Thoracic aorta (tissue), 2 donors: Measurements from ENCODE around the gene PARP14. TPM values are rescaled to one million over a fixed set of nuclear protein-coding genes. Genes with fewer than 3 reads are reported as not detected.

ENCODE experiments used
- ATAC-seq: fragments of 150-250 bp; one replicate; pipeline ENCODE4 v1.8.0; 2017; ENCODE audit warnings: low read depth; ENCODE audit not compliant: insufficient number of reproducible peaks, low FRiP score
- DNase-seq: peaks from one replicate; pipeline ENCODE4 v3.0.0-alpha.2; 2020; ENCODE audit warnings: low spot score
- H3K27ac ChIP-seq, 2 donors: fragments of 200-600 bp; sonication (generic); 1 replicate in 1 of 2; 2 replicates in 1 of 2; pipeline ENCODE4 v1.5.1; 2016; ENCODE audit warnings: mild to moderate bottlenecking in 2 of 2, moderate library complexity in 2 of 2
- H3K27me3 ChIP-seq: fragments of 200-600 bp; sonication (generic); replicated peaks from 2 replicates; pipeline ENCODE4 v1.6.0; 2016; ENCODE audit warnings: mild to moderate bottlenecking; ENCODE audit not compliant: insufficient read depth
- H3K36me3 ChIP-seq: fragments of 200-600 bp; sonication (generic); one replicate; pipeline ENCODE4 v1.5.1; 2016
- H3K4me1 ChIP-seq, 2 donors: fragments of 200-600 bp; sonication (generic); 1 replicate in 1 of 2; 2 replicates in 1 of 2; pipeline versions ENCODE4 v1.5.1 to v1.6.0; 2016; ENCODE audit warnings: low read depth in 2 of 2, mild to moderate bottlenecking in 1 of 2; ENCODE audit not compliant: control insufficient read depth in 1 of 2
- H3K4me3 ChIP-seq: fragments of 200-600 bp; sonication (generic); 2 replicates; pipeline ENCODE4 v1.5.1; 2016; ENCODE audit warnings: mild to moderate bottlenecking
- H3K9me3 ChIP-seq: fragments of 200-600 bp; sonication (generic); 2 replicates; pipeline ENCODE4 v1.5.1; 2016
- total RNA-seq, 2 donors: library from RNA; depleted of rRNA; stranded (reverse); fragments of >200 nt; gene quantifications; one replicate each; pipeline versions ENCODE4 v1.1.0 to v1.2.3, GENCODE V29; 2016
- TF ChIP-seq, protein P1 (sequence below): fragments of 200-600 bp; sonication (generic); IDR thresholded peaks from one replicate; pipeline ENCODE4 v1.5.1; 2019; ENCODE audit warnings: antibody characterized with exemption

Gene PARP14
- total RNA-seq, 2 donors from 2014 or later = 57.1 to 74.1 TPM

DNA sequence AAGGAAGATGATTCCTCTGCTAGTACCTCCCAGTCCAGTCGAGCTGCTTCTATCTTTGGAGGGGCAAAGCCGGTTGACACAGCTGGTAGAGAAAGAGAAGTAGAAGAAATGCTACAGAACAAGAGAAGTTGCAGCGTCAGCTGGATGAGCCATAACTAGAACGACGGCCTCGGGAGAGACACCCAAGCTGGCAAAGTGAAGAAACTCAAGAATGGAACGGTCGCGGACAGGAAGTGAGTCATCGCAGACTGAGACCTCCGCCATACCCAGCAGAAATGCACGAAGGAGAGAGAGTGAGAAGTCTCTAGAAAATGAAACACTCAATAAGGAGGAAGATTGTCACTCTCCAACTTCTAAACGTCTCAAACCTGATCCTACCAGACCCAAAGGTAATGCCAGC is 19.0 kb upstream of the PARP14 start:
- H3K36me3 ChIP-seq = no peaks in the 10 kb centered on the region
- H3K27ac ChIP-seq = no peak overlapping the region
- no peaks in the 10 kb centered on the region for H3K27me3 ChIP-seq
- TF ChIP-seq, protein P1, sequence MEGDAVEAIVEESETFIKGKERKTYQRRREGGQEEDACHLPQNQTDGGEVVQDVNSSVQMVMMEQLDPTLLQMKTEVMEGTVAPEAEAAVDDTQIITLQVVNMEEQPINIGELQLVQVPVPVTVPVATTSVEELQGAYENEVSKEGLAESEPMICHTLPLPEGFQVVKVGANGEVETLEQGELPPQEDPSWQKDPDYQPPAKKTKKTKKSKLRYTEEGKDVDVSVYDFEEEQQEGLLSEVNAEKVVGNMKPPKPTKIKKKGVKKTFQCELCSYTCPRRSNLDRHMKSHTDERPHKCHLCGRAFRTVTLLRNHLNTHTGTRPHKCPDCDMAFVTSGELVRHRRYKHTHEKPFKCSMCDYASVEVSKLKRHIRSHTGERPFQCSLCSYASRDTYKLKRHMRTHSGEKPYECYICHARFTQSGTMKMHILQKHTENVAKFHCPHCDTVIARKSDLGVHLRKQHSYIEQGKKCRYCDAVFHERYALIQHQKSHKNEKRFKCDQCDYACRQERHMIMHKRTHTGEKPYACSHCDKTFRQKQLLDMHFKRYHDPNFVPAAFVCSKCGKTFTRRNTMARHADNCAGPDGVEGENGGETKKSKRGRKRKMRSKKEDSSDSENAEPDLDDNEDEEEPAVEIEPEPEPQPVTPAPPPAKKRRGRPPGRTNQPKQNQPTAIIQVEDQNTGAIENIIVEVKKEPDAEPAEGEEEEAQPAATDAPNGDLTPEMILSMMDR = no peak
- H3K9me3 ChIP-seq = no peaks in the 10 kb centered on the region
- DNase-seq (no peak), ATAC-seq (no peak)
- no peaks in the 10 kb centered on the region for H3K4me1 ChIP-seq
- H3K4me3 ChIP-seq = no peak overlapping the region

DNA sequence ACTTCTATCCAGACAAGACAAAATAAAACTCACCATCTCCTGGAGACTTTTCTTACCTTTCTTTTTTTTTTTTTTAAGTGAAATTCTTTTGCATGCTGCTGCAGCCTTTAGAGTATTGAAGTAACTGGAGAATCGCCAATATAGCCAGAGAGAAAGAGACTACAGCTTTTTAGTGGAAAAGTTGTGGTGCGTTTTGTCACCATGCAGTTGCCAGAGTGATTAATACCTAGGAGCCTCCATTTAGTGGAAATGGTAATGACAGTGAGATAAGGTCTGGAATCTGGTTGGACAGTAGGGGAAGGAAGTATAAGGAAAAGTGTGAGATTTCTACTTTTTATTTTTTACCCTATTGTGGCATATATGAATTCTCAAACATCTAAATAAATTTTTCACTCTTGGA is 18.1 kb upstream of the PARP14 start:
- DNase-seq (no peak), ATAC-seq (no peak)
- Histone ChIP-seq H3K27ac (no peak overlapping the region), H3K27me3 (no peaks in the 10 kb centered on the region), H3K4me1 (no peaks in the 10 kb centered on the region), H3K9me3 (no peaks in the 10 kb centered on the region), H3K36me3 (no peaks in the 10 kb centered on the region), H3K4me3 (no peak overlapping the region)
- TF ChIP-seq, protein P1 = no peak

DNA sequence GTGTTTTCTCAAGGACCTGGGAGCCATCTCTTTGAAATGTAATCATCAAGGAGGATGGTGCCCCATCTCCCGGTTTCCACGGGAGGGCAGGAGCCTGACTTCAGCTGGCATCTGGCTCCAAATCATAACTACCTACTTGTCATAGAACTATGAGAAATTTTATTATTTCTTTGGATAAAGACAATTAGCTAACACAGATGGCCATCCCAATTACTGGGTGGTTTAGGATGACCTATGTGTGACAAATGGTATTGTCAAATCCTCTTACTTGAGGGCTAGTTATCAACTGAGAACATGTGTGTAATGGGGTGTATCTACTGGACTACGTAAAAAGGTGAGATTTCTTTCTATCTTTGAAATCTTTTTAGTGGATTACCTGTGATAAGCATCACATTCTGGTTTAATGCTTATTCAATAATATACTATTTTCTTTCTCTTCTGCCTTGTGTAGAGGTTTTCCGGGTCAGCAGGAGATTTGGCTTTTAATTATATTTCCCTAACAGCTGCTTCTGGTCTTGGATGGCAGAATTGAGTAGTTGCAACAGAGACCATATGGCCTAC is 15.3 kb upstream of the PARP14 start:
- DNase-seq (no peak), ATAC-seq (no peak)
- no peak overlapping the region for H3K27ac ChIP-seq
- no peaks in the 10 kb centered on the region for H3K27me3 ChIP-seq
- TF ChIP-seq, protein P1 = no peak
- no peaks in the 10 kb centered on the region for H3K4me1 ChIP-seq
- no peaks in the 10 kb centered on the region for H3K36me3 ChIP-seq
- H3K9me3 ChIP-seq = no peaks in the 10 kb centered on the region
- no peak overlapping the region for H3K4me3 ChIP-seq

DNA sequence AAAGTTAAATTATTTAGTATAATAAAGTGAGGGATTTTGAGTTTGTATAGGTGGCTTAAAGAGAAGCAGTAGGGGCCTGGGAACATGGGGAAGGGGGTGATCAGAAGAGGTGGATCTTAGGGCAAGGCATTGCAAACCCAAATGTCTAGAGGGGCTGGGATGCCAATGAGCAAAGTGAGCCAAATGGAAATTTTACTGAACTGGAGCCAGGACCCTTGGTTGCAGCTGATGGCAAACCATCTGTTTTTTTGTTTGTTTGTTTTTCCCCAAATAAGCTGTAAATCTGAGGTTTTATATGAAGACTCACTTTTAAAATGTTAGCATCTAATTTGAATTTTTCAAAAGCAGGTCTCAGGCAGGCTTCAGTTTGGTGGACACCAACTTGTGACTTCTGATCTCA is 14.8 kb upstream of the PARP14 start:
- Histone ChIP-seq H3K4me1 (no peaks in the 10 kb centered on the region), H3K9me3 (no peaks in the 10 kb centered on the region), H3K36me3 (no peaks in the 10 kb centered on the region), H3K27me3 (no peaks in the 10 kb centered on the region), H3K4me3 (no peak overlapping the region), H3K27ac (no peak overlapping the region)
- no peak for DNase-seq
- no peak for ATAC-seq
- TF ChIP-seq, protein P1 = no peak

DNA sequence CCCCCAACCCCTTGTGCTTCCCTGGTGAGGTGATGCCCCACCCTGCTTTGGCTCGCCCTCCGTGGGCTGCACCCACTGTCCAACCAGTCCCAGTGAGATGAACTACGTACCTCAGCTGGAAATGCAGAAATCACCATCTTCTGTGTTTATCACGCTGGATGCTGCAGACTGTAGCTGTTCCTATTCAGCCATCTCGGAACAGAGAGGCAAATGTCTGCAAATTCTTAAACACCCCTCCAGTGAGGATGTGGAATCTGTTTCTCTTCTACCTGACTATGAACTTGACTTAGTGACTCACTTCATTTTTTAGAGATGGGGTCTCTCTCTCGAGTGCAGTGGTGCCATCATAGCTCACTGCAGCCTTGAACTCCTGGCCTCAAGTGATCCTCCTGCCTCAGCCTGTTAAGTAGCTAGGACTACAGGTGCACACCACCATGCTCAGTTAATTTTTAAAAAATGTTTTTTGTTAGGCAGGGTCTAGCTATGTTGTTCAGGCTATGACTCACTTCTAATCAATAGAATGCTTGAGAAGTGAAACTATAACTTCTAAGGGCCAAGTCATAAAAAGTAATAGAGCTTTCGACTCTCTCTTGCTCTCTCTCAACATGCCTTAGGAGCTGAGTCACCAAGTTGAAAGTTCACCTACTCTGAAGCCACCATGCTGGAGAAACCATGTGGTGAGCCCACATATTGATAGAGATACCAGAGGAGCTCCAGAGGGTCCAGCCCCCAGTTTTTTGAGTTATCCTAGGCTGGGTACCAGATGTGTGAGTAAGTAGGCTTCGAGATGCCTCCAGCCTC is 11.5 kb upstream of the PARP14 start:
- H3K27ac ChIP-seq = no peak overlapping the region
- H3K4me1 ChIP-seq = no peaks in the 10 kb centered on the region
- no peak overlapping the region for H3K4me3 ChIP-seq
- DNase-seq = no peak
- H3K36me3 ChIP-seq = no peaks in the 10 kb centered on the region
- TF ChIP-seq, protein P1 = no peak
- H3K9me3 ChIP-seq = no peaks in the 10 kb centered on the region
- H3K27me3 ChIP-seq = no peaks in the 10 kb centered on the region
- no peak for ATAC-seq
